Stimulated activated CD4-positive, alpha-beta T cell treated with anti-CD3 and anti-CD28 coated beads, Interleukin-15, amount 100 ng/mL, for 24 hours (primary cell): ENCODE results near the gene TLCD5.

Experiments used
- DNase-seq: peaks from one replicate; pipeline ENCODE4 v3.0.0-alpha.2; 2020

TLCD5 gene

DNA sequence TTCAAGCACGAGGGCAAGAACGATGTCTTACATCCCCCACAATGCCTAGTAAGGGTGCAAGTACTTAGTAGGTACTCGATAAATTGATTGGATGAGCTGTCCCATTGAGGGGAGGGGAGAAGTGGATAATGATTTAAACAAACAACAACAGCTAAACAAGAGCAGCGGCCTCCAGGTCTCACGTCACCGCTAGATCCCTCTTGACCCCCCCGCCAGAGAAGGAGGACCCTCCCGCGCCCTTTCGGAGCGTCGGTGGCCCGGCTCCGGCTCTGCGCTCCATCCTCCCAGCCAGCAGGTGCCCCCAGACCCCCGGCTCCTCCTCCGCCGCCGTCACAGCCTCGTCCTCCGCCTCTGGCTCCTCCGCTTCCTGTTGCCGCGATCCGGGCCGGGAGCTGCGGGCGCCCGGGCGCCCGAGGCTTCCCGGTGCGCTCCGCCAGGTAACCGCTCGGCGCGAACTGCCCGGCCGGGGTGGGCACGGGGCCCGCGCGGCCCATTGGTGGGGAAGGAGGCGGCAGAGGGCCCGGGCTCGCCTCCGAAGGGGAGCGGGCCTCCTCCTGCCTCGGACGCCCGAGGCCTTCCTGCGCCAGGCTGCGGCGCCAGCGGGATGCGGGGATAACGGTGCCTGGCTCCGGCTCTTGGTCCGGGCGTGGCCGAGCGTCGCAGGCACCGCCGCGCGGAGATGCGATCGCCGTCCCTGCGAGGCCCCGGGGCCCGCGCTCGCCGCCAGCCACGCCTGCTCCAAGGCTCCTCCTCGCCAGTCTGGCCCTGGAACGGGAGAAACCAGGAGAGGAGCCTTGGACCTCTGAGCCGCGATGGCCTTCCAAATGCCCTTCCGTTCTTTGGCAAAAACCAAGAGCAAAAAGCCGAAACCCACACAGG, at the start of gene TLCD5:
TLCD5 (plus strand) TSS at position 368 of the 879 bp plus-strand sequence. CDS start 2,143 bp downstream, outside the sequence.
- DNase-seq, result peak; percentile 70

GRCh38 chr11:120279502-120279901, 45.6 kb upstream of the TLCD5 start:
- DNase-seq, result no peak

DNA sequence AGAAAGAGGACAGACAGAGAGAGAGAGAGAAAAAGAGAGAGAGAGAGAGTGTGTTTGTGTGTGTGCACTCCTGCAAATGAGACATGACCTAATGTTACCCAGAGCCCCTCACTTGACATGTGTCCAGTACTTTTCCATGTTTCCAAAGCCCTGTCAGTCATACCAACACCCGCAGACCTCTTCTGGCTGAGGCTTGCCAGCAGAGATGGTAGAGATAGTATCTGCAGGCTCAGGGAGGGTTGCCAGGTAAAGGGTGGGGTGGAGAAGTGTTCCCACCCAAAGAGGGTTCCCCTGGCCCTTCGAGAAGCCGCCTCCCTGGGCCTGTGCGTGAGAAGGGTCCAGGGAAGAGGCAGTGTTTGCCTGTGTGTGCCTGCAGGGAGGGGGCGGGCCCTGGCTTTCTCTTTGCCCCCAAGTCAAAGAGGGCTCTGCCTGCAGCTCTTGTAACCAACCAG, 44.5 kb upstream of the TLCD5 start:
- no peak for DNase-seq

GRCh38 chr11:120281143-120281795, 43.8 kb upstream of the TLCD5 start:
- no peak for DNase-seq

DNA sequence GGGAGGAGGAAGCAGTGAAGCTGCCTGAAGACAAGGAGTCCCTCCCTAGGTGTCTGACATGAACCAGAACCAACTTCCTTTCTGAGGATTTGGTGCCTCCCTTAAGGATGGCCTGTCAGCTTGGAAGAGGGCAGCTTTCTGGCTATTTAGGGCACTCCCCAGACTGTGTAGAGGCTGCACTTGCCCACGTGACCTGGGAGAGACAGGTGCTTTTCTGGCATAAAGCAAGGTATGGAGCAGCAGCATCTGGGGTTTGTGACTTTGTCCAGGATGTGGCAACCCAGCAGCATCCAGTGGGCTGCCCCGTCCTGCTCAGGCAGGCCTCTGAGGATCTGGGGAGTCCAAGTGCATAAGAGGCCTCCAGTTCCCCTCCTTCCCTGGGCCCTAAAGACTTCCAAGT, 42.0 kb upstream of the TLCD5 start:
- DNase-seq, result no peak

DNA sequence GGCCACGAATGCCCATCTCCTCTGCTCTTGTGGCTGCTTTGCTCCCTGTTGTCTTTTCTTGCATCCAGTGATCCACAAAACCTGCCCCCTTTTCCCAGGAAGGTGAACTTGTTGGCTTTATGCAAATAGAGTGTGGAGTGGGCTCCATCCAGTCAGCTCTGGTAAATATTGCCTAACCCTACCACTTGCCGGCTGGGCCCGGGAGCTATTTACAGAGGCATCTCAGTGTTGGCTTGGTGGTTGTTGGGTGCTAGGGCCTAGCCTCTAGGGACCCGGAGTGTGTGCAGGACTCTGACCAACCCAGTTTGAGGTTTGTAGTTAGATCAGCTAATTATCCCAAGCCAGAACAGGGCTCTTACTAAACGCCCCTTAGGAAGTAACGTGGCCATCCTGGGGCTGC, 40.8 kb upstream of the TLCD5 start:
- DNase-seq, result no peak

DNA sequence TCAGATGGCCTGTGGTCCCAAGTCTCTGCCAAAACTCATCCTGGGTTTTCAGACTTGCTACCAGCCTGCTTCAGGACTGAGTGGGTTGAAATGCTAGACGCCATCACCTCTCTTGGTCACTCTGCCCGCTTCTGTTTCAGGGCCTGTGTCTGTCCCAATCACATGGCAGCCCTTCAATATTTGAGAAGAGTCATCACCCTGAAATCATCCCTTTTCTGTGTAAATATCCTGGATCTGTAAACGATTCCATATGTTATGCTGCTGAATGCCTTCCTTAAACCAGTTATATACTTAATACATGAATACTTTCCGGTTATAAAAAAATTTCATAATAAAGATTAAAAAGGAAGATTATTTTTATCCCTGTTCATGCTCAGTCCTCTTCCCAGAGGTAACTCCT, 39.8 kb upstream of the TLCD5 start:
- DNase-seq, result no peak

- no peak for DNase-seq
Observed at GRCh38 chr11:120288021-120288420, 37.1 kb upstream of the TLCD5 start.

DNA sequence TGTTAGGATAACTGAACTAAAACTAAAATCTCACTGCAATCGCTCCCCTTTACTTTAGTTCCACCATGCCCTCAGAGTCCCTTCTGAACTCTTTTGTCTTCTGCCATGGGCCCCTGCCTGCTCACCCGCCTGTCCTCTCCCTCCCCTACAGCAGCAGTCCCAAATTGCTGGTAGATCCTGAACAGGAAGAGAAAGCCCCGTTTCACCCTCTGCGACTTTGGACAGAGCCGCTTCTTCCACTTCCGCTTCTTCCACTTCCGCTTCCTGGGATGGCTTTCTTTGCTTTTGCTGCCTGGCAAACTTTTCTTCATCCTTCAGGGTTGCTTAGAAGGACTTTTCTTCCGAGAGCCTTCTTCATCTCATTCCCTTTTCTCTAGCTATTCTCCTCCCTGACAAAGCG, 35.7 kb upstream of the TLCD5 start:
- DNase-seq, result no peak

- DNase-seq, result no peak
Observed at GRCh38 chr11:120290956-120291355, 34.1 kb upstream of the TLCD5 start.

DNA sequence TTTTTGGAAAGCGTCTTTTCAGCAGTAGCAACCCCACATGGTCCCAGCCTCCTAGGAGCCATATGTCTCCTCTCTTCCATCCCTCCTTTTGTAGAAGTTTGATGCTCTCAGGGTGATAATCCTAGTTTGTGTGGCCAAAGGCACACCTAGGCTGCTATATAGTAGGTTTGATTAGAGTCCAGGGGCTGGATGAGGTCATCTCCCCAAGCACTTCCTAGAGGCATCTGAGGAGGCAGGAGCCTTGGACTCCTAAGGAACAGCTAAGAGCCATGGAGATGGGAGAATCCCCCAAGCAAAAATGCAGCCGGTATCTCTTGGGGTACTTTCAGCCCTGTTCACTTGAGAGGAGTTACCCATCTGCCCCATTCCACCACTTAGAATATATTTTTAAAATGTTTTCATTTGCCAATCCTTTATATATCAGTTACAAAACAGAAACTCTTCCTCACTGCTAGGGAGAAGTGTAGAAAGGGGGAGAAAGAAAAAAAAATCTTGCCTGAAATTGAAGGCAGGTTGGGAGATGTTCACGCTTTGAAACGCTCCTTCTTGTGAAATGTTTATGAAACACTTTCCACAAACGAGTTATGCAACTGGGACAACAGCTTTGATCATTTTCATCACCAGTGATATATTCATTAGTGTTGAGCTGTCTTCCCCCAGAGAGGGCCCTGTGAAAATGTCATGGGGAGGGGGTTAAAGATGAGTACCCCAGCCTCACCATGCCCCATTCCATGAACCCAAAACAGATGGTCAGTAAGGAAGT, 31.9 kb upstream of the TLCD5 start:
- DNase-seq, result no peak

DNA sequence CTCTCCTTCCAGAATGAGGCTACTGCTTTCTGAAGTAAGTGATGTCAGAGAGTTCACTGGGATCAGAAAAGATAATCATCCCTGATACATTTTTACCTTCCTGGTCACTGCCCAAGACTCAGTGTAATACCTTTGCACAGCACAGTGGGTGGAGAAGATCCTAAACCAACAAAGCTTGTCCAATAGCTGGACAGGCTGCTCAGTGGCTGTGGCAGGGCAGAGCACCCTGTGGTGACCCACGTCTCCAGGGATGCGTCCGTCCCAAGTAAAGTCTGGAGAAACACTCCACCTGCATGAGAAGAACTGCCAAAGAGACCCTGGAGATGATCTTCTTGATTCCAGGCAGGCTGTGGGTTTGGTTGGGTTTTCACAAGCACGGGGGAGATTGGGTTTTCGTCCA, 31.0 kb upstream of the TLCD5 start:
- no peak for DNase-seq

DNA sequence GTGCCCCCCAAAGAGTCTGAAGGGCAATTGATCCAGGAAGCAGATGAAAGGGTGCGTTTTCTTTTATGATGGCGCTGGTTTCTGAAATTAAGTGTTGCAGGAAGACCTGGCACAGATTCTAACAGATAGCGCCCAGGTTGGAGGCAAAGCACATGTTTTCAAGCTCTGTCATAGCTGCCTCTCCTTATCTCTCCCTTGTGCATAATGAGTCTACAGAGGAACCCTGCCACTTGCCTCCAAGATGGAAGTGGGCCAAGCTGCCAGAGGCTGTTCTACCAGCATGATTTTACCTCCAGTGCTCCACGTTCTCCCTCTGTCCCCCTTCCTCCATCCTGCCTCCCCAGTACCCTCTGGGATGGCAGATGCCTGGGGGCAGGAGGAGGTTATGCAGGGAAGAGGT, 30.0 kb upstream of the TLCD5 start:
- no peak for DNase-seq

DNA sequence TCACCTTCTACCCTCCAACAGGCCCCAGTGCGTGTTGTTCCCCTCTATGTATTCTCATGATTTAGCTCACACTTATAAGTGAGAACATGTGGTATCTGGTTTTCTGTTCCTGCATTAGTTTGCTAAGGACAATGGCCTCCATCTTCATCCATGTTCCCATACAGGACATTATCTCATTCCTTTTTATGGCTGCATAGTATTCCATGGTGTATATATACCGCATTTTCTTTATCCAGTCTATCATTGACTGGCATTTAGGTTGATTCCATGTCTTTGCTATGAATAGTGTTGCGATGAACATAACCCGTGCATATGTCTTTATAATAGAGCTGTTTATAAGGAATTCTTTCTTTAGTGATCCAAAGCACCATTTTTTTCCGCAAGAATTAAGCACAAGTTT, 28.5 kb upstream of the TLCD5 start:
- DNase-seq, result no peak

DNA sequence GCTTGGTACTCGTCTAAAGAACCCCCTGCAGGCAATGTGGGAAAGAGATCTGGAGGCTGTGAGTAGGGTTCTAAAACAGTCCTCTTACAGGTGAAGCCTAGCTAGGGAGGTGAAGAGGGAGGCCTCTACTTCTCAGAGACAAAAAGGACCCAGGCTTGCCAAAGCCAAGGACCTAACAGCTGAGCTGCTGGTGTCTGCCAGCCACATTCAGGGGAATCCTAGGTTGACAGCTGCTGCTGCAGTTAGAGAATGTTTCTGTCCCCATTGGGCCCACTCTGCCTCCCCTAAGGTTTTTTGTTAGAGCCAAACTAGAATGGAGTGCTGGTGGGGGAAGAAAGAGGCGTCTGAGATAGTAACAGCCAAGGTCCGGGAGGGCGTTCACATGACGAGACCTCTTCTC, 26.6 kb upstream of the TLCD5 start:
- DNase-seq, result no peak

- DNase-seq, result no peak
Observed at GRCh38 chr11:120302001-120302805, 22.9 kb upstream of the TLCD5 start.

DNA sequence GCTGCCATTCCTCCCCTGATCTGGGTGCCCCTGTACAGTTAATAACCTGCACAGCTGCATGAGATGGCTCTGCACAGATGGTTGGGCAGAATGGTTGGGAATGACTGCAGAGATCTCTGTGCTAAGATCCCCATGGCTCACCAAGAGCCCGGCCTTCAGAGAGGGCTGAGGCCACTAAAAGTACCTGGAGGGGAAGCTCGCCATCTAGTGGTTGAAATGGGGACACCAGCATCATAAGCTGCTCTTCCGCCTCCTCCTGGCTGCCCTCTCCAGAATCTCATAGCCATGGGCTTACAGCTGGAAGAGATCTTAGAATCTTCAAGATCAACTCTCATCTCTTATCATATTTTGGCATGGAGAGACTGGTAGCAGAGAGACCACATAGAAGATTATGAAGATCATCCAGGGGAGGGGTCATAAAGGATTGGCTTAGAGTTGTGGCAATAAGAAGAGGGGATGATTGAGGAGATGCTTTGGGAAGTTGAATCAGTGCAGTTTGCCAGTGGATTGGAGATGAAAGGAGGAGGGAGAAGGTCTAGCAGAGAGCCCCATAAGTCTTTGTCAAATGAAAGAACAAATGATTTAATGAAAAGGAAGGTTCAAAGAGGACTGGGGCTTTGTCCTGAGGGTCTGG, 22.0 kb upstream of the TLCD5 start:
- DNase-seq, result peak; percentile 69

DNA sequence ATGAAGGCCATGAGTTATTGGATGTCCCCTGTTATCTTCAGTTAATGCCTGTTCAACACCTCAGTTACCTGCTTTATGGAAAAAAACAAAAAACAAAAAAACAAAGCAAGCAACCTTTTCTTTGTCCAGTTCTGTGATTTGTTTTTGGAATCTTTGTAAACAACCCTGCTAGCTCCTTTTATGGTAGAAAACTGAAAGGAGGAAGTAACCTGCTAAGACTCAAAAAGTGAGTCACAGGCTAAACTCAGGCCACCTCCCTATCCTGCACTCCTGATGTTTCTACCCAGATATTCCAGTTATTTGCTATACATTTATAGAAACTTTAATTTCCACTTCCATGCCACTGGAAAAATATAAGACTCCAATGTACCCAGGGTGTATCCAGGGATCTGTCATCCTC, 20.6 kb upstream of the TLCD5 start:
- DNase-seq, result no peak

DNA sequence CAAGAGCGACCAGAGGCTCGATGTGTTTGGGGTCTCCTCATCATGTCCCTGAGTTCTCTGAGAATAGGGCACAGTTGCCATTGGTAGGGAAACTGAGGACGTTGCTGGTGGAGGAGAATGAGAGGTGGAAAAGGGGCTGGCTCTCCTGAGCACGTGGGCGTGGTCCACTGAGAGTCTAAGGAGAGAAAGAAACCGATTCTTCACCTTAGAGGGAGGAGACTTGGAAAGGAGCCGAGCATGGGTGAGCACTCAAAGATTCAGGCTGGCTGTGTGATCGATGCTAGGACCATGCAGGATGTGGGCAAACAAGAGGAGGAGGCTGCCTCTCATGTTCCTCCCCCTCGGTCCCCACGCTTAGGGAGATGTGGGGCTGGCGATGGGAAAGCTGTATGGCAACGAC, 19.8 kb upstream of the TLCD5 start:
- DNase-seq, result no peak

GRCh38 chr11:120306519-120307242, 18.4 kb upstream of the TLCD5 start:
- DNase-seq, result no peak

DNA sequence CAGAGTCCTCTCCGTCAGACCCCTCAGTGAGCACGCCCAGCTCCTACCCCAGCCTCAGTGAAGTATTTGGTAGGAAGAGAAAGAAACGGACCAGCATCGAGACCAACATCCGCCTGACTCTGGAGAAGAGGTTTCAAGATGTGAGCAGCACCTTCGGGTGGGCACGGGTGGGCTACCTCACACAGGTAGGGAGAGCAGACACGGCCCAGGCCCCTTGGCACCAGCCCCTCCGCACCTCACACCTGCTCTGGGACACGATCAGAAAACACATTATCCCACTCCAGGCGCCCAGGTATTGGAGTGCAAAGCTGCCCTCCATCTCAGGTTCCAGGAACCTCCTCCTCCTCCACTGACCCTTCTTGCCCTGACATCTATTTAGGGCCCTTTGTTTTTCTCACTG, 17.6 kb upstream of the TLCD5 start:
- no peak for DNase-seq

DNA sequence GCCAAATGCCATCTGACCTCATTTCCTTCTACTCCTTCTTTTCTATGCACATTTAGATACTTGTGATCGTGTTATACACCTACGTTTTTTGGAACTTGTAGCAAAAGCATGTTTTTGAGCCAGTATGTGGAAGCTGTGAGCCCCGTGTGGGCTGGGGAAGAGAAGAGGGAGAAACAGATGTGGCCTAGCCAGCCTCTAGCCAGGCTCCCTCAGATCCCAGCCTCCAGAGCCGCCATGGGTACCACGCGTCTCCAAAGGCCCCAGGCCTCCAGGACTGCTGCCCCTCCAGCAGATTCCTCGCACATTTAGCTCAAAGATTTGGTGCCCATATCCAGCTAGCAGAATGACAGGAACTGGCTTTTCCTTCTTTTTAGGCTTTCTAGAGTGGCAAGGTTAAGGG, 17.0 kb upstream of the TLCD5 start:
- DNase-seq, result no peak
